Amniotic epithelial cell (primary cell): ENCODE measurements around the gene MDFI.
"Not testable (repeated sequence)": the region's sequence is repeated elsewhere in the genome, so short reads cannot be mapped to it uniquely, and the experiment has no call there.

Experiments
- DNase-seq: peaks from one replicate; pipeline ENCODE4 v3.0.0-alpha.2; 2010; ENCODE audit warnings: low read depth

Gene MDFI

DNA sequence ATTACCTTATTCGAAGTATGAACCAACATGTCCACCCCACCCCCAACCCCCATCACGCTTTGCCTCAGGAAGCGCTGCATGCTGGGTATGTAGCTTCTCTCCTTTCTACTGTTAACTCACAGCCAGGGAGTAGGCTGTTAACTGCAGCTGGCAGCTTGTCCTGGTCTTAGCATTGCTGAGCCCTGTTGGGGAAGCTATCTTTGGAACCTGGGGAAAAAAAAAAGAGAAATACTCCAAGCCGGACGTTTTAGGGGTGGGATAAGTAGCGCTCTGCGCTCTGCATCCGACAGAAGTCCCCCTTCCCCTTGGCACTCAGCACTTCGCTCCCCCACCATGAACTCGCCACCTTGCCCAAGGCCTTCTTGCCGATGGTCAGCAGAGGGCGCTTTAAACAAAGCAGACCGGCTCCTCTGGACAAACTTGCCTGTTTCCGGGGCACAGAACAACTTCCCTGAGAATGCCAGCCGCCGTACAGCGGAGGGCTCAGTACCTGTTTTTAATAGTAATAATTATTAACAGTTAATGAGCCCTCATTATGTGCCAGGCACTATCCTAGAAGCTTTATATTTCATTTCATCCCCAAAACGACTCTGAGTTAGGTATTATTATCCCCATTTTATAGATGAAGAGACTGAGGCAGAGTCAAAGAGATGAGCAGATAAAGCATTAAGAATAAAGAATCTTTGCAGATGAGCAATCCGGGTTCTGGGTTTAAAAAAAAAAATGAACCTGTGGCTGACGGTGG is 35.2 kb upstream of the MDFI start:
- peak; percentile 78 for DNase-seq

DNA sequence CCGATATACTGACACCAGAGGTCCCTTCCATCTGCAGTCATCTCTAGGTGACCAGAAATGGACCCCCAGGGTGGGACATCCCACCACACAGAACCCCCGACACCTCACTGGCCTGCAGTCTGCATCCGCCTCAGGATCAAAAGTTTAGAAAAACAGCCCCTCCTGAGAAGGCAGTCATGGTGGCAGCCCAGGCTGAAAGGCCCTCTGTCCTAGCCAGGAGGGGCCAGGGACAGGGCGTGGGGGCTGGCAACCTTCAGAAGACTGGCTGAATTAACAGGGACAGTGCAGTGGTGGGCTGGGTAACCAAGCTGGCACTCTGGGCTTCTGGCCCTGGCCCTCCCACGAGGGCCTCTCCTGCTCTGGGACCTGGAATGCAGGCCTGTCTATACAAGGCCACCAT is 34.3 kb upstream of the MDFI start:
- no peak for DNase-seq

DNA sequence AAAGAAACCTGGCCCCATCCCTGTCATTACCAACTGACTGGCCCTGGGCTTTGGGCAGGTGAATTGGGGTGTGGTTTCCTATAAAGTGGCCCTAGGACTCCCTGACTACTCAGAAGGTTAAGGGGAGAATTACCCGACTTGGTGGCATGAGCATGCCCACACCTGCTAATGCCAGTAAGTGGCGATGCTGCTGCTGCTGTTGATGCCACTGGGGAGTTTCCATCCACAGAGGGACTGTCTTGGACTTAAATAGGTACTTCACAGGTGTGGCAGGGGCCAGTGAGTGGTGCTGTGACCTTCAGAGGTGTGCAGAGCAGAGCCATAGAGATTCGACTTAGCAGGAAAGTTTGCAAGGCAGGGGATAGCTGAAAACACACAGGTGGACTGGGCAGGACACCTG is 32.6 kb upstream of the MDFI start:
- no peak for DNase-seq

DNA sequence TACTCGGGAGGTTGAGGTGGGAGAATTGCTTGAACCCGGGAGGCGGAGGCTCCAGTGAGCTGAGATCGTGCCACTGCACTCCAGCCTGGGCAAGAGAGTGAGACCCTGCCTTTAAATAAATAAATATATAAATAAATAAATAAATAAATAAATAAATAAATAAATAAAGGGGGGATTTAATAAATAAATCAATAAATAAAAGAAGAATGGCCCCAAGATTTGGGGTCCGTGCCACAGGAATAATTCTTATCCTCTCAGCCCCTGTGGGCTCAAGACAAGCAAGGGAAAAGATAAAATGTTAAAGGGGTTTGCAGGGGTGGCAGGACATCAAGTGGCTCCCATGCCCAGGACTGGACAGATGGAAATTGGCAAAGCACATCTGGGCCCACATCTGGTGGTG is 31.2 kb upstream of the MDFI start:
- DNase-seq = no peak

DNA sequence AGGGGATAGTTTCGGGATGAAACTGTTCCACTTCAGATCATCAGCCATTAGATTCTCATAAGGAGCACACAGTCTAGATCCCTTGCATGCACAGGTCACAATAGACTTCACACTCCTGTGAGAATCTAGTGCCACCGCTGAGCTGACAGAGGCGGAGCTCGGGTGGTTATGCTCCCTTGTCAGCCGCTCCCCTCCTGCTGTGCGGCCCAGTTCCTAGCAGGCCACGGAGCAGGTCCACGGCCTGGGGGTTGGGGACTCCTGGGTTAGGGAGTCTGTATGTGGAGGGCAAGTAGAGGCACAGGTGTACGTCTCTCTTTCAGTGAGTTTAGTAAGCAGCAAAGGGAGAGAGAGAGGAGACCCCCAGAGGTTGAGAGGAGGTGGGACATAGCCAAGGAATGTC is 30.5 kb upstream of the MDFI start:
- DNase-seq = no peak

DNA sequence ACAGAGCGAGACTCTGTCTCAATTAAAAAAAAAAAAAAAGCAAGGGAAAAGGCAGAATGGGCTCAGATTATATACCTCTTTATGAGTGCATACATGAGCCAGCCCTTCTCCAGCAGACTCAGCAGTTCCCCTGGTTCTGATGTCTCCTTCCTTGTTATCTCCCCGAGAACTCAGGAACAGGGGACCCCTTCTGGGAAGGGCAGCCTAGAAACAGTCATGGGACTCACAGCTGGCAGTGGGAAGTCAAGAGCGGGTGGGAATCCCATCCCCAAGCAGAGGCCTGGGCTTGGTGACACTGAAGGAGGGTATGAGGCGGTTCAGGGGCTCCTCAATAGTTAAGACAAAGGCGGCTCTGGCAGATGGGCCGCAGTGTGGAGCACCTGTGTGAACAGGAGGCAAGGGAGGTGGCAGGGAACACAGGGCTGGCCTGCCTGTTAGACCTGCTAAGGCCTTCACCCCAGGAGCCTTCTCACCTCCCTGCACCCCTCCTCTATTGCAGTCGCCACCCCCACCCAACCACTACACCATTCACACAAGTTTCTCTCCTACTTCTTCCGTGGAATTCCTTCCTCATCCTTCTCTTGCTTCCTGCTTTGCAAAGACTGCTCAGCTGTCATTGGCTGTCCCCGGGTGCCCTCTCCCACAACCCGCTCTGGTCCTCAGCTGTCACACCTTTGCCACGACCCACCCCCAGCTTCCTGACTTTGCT is 29.7 kb upstream of the MDFI start:
- no peak for DNase-seq

DNA sequence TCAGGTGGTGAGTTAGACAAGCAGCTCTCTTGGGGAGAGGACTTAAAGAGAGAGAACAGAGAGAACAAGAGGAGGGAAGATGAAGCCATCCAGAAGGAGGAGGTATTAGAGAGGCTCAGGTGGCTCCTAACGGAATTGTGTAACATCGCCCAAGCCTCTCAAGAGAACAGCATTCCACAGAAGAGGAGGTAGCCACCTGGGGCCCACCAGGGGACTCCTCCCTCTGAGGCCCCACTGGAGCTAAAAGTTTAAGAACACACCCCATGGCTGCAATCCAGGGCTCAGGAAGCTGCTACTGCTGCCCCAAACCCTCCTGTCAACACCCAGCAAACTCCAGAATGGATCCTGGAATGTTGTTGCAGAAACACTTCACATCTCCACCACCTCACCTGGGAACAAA is 23.6 kb upstream of the MDFI start:
- no peak for DNase-seq

DNA sequence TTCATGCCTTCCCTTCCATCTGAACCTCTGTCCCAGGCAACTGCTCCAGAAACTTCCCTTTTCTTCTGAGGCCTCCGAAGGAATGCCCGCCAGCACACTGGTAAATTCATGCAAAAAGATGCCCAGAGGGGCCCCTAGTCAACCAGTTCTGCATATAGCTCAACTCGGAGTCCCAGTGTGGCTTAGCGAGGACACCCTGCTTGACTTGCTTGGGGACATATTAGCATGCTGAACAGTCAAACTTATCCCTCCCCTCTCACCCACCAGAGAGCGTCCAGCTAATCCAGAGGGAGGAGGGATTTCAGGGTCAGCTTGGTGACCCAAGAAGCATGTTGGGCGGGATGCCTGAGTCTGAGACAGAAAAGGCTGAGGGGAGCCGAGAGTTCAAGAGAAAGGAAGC is 23.0 kb upstream of the MDFI start:
- DNase-seq = no peak

DNA sequence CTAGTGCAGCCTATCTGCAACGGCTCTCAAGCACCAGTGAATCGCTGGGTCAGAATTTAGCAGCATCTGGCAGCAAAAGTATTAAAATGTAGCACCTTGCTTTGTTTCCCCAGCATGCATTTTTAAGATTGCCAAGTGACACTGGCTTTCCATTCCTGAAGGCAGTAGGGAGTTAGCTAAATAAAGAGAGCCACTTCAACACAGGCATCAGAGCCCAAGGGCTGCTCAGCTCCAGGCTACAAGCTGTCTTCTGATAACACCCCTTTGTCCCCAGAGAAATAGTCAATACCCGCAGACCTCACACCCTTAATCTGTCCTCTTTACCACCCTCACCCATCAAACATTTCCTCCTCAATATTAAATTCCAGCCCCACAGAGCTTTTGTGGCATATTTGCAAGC is 19.7 kb upstream of the MDFI start:
- DNase-seq = no peak

DNA sequence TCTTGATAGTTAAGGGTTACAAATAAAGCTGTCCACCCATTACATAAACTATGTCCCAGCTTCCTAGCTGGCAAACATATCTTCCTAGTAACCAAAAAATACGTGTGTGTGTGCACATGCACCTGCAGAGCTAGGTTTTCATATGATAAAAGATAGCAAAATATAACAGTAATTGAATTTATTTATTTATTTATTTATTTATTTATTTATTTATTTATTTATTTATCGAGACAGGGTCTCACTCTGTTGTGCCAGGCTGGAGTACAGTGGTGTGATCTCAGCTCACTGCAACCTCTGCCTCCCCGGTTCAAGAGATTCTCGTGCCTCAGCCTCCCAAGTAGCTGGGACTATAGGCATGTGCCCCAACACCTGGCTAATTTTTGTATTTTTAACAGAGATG is 19.1 kb upstream of the MDFI start:
- not testable (repeated sequence) for DNase-seq

DNA sequence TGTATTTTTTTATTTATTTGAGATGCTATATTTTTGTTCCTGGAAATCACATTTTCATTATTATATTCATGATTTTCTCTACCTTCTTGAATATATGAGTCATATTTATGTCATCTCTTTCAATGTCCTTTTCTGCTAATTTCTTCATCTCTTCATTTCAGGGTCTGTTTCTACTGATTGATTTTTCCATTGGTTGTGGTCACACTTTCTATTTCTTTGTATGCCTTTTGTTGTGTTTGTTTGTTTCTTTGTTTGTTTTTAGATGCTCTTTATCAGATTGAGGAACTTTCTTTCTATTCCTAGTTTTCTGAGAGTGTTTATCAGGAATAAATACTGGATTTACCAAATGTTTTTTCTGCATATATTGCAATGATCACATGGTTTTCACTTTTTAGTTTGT is 16.9 kb upstream of the MDFI start:
- DNase-seq = no peak

DNA sequence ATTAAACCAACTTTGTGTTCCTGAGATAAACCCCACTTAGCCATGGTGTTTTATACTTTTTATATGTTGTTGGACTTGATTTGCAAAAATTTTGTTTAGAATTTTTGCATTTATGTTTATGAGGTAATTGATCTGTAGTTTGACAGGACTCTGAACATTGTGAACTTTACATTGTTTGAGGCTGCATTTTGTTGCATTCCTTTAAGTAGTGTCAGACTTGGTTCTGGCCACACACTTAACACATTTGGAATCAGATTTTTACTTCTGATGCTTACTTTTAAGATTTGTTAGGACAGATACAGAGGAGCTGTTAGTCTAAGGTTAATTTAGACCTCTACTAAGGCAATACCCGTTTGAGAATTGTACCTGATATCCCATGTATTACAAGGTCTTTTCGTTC is 16.5 kb upstream of the MDFI start:
- no peak for DNase-seq

DNA sequence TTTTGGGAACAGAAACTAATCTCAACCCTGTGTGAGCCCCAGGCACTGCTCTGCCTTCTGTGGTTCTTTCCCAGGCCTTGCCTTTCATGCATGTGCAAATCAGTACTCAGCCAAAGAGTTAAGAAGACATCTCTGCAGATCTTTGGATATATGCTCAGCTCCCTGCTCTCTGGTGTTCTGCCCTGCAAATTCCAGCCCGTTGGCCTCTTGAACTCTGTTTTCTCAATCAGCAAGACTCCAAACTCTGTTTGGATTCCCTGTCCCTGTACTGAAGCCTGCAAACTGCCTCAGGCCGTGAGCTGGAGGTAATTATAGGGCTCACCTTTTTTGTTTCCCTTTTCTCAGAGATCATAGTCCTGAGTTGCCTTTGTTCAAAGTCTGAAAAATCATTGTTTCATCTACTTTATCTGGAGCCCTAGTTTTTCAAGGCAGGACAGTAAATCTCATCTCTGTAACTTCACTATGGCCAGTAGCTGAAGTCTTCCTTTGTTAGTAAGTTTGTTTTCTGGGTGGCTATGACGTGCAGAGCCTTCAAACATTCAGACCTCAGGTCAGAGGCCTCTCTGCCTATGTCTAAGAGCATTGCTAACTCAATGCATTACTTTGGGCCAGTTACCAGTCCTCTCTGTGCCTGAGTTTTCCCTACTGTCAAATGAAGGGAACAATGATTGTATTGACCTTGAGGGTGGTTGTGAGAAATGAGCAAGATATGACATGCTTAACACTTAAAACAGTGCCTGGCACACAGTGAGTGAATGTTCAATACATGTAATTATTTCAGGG is 15.9 kb upstream of the MDFI start:
- DNase-seq = peak; percentile 31

DNA sequence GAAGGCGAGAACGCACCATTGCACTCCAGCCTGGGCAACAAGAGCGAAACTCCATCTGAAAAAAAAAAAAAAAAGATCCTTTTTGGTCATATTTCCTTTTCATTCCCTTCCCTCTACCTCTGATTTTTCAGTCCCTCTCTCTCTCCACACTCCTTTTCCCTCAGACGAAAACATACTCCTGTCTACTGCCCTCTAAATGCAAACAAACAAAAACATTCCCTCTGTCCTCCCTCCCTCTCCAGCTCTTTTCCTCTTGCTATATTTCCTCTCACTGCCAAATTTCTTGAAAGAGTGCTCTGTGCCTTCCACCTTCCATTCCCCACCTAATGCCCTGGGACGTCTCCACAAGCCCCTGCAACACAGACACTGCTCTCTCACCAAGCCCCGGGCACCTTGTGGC is 14.9 kb upstream of the MDFI start:
- DNase-seq = no peak

DNA sequence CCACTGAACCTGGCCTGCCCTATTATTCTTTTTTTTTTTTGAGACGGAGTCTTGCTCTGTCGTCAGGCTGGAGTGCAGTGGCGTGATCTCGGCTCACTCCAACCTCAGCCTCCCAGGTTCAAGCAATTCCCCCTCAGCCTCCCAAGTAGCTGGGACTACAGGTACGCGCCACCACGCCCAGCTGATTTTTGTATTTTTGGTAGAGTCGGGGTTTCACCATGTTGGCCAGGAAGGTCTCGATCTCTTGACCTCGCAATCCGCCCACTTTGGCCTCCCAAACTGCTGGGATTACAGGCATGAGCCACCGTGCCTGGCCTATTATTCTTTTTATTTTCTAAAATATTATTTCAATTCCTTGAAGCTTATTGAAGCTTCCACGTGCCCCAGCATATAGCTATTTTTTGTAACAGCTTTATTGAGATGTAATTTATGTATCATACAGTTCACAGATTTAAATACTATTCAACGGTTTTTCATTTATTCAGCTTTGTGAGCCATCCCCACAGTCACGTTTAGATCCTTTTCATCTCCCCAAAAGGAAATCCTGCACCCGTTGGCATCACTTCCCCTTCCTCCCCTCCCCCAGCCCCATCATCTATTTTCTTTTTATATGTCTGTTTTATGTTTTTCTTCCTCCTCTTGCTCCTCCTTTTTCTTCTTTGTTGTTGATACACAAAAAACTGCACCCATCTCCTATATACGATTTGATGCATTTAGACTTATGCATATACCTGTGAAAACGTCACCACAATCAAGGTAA is 13.5 kb upstream of the MDFI start:
- DNase-seq = no peak

DNA sequence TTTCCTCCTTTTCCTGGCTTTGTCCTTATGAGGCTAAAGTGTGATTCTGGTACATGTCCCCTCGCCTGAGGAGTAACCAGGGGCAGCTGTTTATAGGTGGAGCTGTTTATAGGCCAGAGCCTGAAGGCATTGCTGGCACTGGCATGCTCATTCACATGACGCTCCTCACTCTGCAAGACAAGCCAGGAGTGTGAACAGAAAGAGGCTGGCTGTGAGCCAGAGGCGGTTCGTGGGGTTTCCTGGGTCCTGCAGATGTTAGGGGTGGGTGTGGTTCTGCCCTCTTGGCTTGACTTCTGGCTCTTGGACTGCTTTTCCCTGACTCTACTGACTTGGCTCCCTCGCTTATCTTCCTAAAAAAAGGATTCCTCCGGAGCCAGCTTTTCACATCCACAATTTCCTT is 12.8 kb upstream of the MDFI start:
- no peak for DNase-seq

DNA sequence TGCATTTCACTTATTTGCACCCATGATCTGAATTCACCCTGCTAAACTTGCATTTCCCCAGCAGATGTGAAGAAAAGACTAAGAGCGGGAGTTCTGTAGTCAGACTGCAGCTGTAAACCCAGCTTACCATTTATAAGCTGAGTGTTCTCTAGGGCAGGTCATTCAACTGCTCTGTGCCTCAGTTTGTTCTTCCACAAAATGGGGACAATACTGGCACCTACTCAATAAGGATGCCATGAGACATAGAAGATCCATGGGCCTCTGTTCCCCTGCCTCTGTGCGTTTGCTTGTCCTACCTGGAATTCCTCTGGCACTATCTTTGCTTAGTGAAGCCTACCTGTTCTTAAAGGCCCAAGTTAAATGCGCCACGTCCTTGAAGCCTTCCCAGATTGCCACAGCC is 12.2 kb upstream of the MDFI start:
- no peak for DNase-seq

DNA sequence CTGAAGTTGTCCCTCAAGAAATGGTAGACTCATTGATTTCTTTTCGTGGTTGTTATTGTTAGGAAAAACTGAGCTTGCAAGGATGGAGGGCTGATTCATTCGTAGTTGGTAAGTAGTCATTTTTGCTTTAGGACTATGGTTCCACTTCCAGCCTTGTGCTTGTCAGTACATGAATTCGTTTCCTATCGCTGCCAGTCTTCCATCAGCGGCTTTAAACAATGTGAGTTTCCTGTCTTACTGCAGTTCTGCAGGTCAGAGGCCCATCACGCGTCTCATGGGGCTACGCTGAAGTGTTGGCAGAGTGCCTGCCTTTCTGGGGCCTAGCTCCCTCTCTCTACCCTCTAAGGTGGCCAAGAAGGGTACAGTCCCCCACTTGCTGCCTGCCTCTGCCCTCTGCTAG is 11.4 kb upstream of the MDFI start:
- no peak for DNase-seq

DNA sequence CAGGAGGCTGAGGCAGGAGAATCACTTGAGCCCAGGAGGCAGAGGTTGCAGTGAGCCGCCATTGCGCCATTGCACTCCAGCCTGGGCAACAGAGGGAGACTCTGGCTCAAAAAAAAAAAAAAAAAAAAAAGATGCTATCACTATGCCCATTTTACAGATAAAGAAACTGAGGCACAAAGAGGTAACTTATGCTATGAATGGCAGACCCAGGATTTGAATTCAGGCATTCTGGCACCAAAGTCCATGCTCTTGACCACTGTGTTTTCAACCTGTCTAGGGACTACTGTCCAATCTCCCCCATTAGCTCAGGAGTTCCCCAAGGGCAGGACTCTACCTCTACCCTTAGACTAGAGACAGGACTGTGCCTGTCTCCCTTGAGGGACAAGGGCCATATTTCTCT is 9.1 kb upstream of the MDFI start:
- no peak for DNase-seq

DNA sequence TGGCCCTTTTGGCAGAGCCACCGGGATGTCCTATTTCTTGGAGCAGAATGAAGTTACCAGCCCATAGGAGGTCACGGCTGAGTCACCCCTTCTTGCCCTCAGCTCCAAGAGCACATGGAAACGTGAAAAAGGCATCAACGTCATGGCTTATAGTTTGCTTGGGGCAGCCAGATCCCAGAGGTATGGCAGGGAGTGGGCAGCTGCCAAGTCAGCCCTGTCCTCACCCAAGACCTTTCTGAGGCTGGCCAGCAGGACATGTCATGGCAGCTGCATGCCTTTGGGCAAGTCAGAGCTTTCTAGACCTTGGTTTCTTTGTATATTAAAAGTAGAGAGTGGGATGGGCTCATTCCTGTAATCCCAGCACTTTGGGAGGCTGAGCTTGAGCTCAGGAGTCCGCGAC is 8.2 kb upstream of the MDFI start:
- no peak for DNase-seq

DNA sequence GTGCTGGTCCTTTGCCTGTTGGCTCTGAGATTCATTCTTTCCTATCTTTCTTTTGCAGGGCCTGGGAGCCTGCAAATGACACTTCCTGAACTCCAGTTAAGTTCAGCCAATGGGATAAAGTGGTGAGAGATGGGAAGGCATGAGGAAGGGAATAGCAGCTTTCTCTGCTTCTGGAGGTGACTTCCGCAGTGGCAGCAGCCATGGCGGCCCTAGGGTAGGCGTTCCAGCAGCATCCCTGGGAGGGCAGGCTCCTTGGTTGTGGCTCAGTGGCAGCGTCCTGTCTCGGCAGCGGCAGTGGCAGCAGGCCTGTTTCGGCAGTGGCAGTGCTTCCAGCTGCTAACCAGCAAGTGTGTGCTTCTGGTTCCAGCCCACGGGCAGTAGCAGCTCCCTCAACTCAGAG is 7.3 kb upstream of the MDFI start:
- no peak for DNase-seq

DNA sequence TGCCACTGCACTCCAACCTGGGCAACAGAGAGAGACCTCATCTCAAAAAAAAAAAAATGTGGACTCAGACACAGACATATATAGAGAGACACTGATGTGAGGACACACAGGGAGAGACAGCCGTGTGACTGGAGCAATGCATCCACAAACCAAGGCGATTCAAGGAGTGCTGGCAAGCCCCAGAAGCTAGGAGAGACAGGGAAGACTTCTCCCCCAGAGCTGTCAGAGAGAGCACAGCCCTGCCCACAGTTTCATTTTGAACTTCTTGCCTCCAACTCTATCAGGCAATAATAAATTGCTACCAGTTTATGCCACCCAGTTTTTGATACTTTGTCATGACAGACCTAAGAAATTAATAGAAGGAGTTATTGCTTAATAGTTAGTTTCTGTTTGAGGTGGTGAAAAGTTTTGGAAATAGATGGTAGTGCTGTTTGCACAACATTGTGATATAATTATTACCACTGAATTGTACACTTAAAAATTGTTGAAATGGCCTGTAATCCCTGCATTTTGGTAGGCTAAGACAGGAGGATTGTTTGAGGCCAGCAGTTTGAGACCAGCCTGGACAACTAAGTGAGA is 5.1 kb upstream of the MDFI start:
- no peak for DNase-seq
